ES-I3 (cell line): ENCODE measurements around the gene SDHB.

Experiments
- H3K36me3 ChIP-seq: 2 replicates; pipeline ENCODE4 v1.6.1; 2013; ENCODE audit warnings: mild to moderate bottlenecking, low read length, control low read depth, moderate library complexity; ENCODE audit not compliant: insufficient read depth
- H3K4me1 ChIP-seq: 2 replicates; pipeline ENCODE4 v1.6.1; 2013; ENCODE audit warnings: mild to moderate bottlenecking, control low read depth, low read length; ENCODE audit not compliant: insufficient read depth
- H3K9ac ChIP-seq: 2 replicates; pipeline ENCODE4 v1.6.1; 2013; ENCODE audit warnings: low read depth, mild to moderate bottlenecking, low read length, moderate library complexity
- H3K9me3 ChIP-seq: 2 replicates; pipeline ENCODE4 v1.6.1; 2013; ENCODE audit warnings: mild to moderate bottlenecking, low read length, moderate library complexity; ENCODE audit not compliant: control insufficient read depth, insufficient read depth

The SDHB gene

DNA sequence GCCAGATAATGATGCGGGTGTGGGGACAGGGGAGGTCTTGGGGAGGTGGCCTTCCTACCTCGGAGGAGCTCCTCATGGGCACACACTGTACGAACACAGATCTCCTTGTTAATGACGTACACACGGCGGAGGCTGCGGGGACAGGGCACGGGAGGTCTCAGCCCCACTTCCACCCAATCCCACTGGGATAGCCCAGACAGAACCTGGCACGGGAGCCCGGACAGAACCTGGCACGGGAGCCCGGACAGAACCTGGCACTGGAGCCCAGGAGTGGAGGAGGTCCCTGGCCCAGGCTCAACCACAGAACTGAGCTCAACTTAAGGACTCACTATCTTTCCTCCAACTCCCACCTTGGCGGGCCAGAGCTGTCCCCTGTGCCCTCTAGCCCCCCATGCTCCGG is 78.6 kb downstream of the SDHB start:
- Histone ChIP-seq H3K36me3 (peaks cover 3% of the 10 kb centered on the region; the same call in 1 of the 2 replicates), H3K9ac (no peak overlapping the region), H3K4me1 (peaks cover 16% of the 10 kb centered on the region; the same call in 1 of the 2 replicates), H3K9me3 (no peaks in the 10 kb centered on the region)

DNA sequence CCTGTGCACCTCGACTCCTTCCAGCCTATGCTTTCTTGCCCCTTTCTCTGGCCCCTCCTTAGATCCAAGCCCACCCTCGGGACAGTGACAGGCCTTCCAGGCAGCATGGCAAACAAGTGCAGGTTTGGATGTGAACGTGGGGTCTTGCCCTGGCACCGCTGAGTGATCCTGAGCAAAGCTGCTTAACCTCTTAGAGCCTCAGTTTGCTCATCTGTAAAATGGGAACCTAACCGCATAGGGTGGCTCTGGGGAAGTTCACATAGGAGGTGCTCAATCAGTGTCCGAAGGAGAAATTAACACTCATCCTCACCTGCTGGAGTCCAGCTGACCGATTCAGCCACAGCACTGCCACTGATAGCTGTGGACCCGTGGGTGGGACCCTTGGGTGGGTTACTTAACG is 80.6 kb downstream of the SDHB start:
- peaks cover 4% of the 10 kb centered on the region; the same call in 1 of the 2 replicates for H3K4me1 ChIP-seq
- H3K9me3 ChIP-seq: no peaks in the 10 kb centered on the region
- no peak overlapping the region for H3K9ac ChIP-seq
- H3K36me3 ChIP-seq: peaks cover 3% of the 10 kb centered on the region; the same call in 1 of the 2 replicates

DNA sequence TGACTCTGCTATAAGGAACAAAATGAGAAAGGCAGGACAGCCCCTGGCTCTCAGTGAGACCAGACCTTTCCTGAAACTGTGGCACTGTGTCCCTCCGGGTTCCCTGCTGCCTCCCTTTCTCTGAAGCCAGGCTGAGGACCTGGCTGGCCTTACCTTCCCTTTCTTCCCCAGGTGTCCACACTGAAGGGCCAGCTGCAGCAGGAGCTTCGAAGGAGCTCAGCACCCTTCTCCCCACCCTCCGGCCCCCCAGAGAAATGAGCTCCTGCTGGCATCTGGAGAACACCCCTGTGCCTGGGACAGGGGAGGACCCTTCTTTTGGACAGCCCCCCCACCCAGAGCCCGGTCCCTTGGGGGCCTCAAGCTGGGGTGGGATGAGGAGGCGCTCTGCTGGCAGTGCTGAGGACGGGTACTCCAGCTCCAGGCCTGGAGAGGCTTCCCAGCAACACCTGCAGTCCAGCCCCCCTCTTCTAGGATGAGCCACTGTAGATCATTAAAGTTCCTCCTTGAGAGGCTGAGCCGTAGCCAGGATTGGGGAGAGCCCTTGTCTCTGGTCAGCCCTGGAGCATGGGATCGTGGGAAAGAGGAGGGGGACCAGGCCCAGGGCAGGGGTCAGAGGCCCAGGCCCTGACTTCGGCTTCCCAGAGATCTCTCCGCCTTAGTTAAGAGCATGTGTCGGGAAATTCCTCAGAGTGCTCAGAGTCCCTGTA is 81.5 kb downstream of the SDHB start:
- H3K9me3 ChIP-seq: no peaks in the 10 kb centered on the region
- H3K36me3 ChIP-seq: peaks cover 3% of the 10 kb centered on the region; the same call in 1 of the 2 replicates
- no peak overlapping the region for H3K9ac ChIP-seq
- peaks cover 4% of the 10 kb centered on the region; the same call in 1 of the 2 replicates for H3K4me1 ChIP-seq

DNA sequence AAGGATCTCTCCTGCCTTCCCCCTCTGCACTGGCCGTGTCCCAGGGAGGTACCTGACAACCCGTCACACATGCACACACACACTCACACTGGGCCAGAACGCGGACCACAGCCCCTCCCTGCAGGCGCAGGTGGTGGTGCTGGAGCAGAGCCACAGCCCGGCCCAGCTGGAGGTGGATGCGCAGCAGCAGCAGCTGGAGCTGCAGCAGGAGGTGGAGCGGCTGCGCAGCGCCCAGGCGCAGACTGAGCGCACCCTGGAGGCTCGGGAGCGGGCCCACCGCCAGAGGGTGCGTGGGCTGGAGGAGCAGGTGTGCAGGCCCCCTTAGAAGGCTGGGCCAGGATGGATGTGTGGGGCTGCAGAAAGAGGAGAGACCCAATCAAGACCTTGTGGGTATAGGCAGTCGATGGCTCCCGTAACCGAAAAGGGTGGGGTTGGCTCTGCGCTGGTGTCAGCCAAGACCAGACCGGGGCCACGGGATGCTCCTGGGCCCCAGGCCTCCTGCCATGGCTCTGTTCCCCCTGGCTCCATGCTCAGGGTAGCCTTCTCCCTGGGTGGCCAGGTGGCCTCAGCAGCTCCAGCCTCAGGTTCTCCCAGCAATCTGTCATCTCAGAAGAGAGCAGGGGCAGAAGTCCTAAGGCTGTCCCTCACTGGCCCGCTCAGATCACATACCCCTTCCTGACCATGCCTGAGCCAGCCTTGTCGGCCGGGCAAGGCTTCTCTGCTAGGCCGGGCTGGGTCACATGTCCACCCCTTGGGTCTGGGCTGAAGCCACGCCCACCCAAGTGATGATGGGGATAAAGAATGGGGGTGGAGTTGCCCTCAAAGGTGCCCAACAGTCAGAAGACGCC is 82.3 kb downstream of the SDHB start:
- H3K9ac ChIP-seq: no peak overlapping the region
- H3K4me1 ChIP-seq: peaks cover 4% of the 10 kb centered on the region; the same call in 1 of the 2 replicates
- peaks cover 3% of the 10 kb centered on the region; the same call in 1 of the 2 replicates for H3K36me3 ChIP-seq
- no peaks in the 10 kb centered on the region for H3K9me3 ChIP-seq

DNA sequence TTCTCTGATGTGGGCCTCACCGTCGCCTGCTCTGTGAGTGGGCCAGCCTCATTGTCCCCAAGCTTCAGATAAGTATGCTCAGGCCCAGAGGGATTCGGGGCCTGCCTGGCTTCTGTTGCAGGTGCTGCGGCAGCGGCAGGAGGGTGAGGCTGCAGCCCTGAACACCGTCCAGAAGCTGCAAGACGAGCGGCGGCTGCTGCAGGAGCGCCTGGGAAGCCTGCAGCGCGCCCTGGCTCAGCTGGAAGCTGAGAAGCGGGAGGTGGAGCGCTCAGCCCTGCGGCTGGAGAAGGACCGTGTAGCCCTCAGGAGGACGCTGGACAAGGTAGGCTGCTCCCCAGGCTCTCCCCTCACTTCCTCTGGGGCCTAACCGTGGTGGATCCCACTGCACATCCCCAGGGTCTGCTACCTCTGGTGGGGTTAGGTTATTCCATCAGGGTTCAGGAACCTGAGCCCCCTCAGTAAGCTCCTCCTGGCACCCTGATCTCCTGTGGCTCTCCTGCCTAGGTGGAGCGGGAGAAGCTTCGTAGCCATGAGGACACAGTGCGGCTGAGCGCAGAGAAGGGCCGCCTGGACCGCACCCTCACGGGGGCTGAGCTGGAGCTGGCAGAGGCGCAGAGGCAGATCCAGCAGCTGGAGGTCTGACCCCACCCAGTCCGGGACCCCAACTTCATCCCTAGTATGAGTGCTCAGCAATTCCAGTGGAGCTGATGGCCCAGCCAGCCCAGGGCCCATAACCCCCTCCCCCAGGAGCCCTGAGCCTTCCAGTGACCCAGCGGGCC is 83.5 kb downstream of the SDHB start:
- H3K9me3 ChIP-seq: no peaks in the 10 kb centered on the region
- peaks cover 3% of the 10 kb centered on the region for H3K36me3 ChIP-seq
- H3K4me1 ChIP-seq: peaks cover 4% of the 10 kb centered on the region; the same call in 1 of the 2 replicates
- H3K9ac ChIP-seq: no peak overlapping the region

DNA sequence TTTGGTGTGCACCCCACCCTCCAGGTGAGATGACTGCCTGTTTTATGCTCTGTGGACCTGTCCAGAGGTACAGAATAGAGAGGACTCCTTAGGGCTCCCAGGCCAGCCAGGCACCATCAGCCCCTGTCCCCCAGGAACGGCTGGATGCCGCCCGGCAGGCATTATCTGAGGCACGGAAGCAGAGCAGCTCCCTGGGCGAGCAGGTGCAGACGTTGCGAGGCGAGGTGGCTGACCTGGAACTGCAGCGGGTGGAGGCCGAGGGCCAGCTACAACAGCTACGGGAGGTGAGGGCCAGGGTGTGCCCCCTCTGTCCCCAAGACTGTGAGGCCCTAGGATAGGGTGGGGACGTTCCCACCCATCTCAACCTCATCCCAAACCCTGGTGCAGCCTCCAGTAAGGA is 84.2 kb downstream of the SDHB start:
- Histone ChIP-seq H3K9ac (no peak overlapping the region), H3K4me1 (peaks cover 4% of the 10 kb centered on the region; the same call in 1 of the 2 replicates), H3K9me3 (no peaks in the 10 kb centered on the region), H3K36me3 (peaks cover 3% of the 10 kb centered on the region)

DNA sequence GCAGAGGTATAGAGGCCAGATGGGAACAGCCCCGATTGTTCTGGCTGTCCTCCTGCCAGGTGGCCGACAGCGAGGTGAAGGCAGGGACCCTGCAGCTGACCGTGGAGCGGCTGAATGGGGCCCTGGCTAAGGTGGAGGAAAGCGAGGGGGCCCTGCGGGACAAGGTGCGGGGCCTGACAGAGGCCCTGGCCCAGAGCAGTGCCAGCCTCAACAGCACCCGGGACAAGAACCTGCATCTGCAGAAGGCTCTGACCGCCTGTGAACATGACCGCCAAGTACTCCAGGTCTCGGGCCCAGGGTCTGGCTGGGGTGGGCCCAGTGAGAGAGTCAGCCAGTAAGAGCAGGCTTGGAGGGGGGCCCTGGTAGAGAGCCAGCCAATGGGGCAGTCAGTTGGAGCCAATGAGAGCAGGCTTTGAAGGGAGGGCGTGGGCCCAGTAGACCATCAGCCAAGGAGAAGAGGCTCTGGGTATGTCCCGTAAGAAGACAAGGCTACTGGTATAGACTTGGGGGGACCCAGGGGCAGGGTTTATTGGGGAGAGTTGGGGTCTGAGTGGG is 84.7 kb downstream of the SDHB start:
- peaks cover 4% of the 10 kb centered on the region; the same call in 1 of the 2 replicates for H3K4me1 ChIP-seq
- peaks cover 3% of the 10 kb centered on the region for H3K36me3 ChIP-seq

More for the DNA sequence above, 84.7 kb downstream of the SDHB start:
- Histone ChIP-seq H3K9ac (no peak overlapping the region), H3K9me3 (no peaks in the 10 kb centered on the region)
